ENCODE results near the gene HS3ST3A1.
"Not testable (repeated sequence)": the region's sequence is repeated elsewhere in the genome, so short reads cannot be mapped to it uniquely, and the experiment has no call there.

Gene HS3ST3A1

DNA sequence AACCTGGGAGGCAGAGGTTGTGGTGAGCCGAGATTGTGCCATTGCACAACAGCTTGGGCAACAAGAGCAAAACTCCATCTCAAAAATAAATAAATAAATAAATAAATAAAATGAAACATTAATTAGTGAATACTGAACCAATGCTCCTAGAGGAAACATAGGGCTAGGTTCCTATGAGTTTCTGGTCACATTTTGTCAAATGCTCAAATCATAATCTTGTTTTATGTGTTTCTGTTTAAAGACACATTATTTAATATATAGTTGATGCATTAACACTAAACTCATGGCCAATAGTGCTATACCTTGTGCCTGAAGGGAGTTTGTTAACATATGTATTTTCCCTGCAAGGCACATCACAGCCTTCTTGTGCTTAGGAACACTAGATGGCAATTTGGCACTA is 66.8 kb downstream of the HS3ST3A1 start:
- no peak for DNase-seq

DNA sequence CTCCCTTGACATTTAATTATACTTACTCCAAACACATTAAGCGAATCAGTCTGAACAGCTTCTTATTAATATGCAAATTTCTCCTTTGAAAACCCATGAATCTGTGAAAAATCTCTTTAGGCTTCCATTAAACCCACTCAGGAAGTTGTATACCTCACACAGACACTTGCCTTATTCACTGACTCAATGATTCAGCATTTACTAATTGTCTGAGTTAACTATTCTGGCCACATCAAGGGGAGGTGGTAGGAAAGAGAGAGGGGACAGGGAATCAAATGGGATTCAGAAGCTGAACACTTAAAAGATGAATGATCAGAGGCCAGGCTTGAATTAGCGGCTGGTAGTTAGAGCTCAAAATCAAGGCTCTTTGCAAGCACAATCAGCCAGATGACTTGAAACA is 70.0 kb downstream of the HS3ST3A1 start:
- DNase-seq = no peak

DNA sequence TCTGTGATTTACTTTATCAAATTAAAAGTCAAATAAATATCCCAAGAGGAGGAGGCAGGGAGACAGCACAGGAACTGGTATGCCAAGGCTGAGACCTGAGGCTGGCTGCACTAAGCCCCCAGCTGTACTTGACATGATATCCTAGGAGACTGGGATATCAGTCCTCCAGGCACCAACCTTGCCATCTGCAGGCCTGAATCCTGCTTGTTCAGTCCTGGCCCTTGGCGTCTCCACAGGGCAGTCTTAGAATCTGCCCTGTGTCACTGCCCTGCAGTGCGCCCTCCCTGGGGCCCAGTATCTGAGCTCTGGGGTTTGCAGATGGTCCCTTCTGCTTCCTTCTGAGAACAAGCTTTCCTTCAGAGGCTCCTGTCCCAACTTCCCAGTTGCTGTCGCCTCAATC is 75.9 kb downstream of the HS3ST3A1 start:
- no peak for DNase-seq

DNA sequence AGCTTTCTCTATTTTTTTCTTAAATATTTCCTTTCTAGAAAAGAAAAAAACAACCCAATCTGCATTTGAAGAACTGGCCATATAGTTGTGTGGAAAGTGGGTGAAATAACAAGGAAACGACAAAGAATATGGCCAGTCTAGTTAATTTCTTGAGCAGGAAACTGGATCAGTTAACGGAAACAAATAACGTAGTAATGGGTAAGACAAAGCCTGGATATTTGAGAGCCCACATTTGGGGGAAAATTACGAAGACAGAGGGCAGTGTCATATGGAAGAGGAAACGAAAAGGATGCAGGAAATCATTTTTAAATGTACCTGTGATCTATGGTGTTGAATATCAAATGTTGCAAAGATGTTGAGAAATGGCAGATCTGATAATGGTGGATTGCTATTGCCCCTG is 78.6 kb downstream of the HS3ST3A1 start:
- no peak for DNase-seq

DNA sequence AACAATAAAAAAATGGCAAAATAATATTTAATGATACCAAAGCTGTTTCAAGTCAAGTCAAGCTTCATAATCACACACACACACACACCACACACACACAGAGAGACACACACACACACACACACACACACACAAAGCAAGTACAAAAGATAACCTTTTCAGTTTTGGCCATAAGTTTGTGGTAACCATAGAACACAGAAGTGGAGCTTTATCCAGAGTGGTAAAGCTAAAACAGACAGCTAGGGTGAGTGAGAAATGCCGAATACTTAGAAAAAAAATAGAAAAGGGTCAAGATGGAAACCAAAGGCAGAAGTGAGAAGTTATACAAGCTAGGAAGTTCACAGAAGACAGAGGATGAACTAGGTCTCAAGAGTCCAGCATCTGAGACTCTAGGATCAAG is 79.0 kb downstream of the HS3ST3A1 start:
- DNase-seq = no peak

DNA sequence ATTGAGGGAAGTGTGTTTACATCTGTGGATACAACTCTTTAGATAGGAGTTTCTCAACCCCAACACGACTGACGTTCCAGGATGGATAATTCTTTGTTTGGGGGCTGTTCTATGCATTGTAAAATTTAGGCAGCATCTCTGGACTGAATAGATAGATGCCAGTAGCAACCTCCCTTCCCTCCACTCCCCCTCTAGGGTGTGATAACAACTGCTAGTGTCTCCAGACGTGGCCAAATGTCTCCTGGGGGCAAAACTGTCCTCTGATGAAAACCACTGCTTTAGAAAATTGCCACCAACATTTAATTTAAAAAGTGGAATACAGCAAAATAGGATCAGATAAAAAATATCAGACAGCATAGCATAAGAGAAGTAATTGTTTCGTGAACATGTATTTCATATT is 79.9 kb downstream of the HS3ST3A1 start:
- DNase-seq = no peak

DNA sequence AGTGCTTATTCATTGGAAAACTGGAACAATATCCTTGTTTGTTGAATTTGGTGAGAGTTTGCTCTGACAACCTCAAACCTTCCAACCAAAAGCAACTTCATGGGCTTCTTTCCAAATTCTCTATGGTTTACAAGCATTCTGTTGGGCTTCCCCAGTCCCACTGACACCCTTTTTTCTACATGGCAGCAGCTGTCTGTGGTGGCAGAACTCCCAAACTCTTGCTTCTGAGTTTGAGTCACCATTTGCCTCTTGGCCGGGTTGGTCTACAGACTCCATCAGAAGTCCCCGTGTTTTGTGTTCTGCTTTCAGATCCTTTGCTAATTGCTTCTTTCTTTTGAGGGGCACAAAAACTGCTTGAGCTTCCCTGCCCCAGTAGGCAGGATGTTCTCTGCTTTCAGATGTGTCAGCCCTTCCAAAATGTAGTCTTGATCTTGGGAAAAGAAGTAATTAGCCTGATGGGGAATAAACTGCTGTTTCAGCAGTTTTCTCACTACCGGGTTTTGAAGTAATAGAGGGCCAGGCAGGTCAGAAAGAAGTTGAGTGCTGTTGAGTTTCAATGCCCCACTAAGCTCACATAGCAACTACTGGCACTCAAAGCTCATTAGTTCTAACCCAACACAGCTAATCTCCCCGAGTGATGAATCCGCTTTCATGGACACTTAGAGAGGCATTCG is 80.7 kb downstream of the HS3ST3A1 start:
- DNase-seq = no peak

DNA sequence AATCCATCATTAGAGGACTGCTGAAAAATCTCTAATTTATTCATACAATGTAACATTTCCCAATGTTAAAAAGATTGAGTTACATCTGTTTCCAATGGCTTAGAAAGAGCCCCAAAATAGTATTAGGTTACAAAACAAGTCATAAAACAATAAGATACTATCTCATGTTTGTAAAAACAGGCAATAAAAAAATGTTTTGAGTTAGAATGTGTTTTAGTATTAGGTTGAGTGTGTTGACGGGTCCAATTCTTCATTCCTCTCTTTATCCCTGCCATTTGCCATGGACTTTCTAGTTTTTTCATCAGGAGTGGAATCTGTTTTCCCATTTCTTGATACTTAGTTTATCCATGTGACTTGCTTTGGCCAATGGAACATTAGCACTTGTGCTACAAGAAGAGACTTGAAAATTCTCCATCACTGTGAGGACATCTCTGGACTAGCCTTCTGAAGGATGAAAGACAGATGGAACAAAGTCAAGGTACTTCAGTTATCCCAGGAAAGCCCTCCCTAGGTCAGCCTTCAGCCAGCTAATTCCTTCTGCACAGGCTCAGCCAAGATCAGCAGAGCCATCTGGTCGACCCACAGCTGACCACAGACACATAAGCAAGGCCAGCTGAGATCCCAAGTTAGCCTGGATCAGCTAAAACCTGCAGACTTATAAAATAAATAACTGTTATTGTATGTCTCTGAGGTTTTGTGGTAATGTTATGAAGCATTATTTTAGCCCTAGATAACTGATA is 83.3 kb downstream of the HS3ST3A1 start:
- DNase-seq = no peak

DNA sequence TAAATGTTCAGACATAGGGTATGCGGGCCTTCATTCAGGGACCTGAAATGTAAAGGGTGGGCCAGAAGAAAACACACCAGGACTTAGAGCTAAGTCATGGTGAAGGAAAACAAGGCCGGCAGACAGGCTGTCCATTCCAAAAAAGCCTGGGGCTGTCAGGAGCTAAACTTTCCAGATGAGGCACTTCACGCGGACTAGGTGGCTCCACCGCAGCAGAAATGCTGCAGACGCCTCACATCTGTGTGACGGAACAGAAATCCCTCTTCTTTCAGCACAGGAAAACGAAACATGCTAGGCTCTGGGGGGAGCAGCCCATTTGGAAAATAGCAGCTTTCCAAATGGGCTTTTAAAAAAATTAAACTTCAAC is 88.7 kb downstream of the HS3ST3A1 start:
- no peak for DNase-seq

DNA sequence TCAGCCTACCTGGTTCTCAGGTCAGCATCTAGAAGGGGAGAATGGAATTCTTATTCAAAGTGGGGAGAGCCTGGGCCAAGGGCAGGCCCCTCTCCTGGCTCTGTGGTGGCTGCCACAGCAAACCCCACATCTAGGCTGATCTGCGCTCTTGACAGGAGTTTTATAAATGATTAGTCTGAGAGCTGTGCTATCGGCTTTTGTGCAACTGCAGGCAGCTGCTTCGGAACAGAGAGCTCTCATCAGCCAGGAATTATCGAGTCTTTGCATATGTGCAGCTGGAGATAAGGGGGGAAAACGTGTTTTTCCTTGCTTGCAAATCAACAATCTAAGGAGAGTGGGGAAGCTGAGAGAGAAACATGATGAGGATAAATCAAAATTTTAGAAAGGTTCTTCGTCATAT is 91.7 kb downstream of the HS3ST3A1 start:
- no peak for DNase-seq

DNA sequence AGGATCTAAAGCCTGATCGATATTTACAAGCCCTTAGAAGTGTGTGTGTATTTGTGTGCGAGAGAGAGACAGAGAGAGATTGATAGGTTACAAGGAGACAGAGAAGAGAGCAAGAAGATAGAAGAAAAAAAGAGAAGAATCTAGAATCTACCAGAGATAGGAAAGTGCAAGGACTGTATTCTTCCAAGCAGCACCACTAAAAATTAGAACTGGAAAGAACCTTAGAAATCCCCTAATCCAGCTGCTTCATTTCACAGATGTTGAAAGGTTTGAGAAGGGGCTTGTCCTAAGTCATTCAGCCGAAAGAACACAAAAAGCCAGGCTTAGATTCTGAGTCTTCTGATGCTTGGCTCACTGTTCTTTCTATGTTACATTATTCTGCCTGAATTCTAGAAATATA is 92.2 kb downstream of the HS3ST3A1 start:
- DNase-seq = no peak

DNA sequence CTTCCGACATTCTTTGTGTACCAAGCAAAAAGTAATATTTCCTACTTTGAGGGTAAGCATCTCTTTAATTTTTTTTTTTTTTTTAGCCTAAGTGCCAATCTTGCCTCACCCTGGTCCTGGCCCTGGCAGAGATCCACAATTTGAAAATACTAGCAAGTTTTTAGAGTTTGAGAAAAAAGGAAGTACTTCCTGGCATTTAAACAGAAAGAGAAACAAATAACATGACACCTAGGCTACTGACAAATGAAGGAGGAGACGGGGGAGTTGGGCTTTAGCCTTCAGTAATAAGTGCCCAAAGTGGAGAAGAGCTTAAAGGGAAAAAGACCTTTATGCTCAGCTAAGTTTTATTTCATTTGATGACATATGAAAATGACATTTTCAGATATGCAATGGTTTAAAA is 92.8 kb downstream of the HS3ST3A1 start:
- no peak for DNase-seq

DNA sequence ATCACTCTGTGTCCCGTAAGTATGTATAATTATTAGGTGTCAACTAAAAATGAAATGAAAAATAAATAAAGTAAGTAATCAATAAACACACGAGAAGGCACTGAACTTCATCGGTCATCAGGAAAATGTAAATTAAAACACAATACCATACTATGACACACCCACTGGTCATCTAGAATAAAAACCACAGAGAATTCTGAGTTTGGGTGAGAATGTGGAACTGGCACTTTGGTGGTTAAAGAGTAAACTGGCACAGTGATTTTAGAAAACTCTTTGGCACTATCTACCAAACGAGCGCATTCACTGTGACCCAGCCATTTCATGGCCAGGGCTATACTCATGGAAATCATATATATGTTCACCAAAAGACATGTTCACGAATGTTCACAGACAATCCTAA is 98.2 kb downstream of the HS3ST3A1 start:
- no peak for DNase-seq

DNA sequence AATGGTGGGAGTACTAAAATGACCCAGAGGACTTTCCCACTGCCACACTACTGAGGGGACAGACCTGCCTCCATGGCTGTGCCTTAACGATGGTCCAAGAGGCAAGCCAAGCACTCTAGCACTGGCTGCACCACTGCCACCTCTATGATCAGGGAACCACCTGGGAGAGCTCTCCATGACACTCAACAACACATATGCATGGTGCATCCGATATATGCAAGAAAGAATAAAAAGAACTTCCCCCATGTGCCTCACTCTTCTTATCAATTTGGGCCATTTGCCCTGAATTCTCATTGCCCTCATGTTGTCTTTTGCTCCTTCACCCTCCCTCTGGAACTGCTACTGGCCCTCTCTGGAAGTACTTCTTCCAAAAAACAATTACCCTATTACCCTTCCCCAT is 99.5 kb downstream of the HS3ST3A1 start:
- no peak for DNase-seq

DNA sequence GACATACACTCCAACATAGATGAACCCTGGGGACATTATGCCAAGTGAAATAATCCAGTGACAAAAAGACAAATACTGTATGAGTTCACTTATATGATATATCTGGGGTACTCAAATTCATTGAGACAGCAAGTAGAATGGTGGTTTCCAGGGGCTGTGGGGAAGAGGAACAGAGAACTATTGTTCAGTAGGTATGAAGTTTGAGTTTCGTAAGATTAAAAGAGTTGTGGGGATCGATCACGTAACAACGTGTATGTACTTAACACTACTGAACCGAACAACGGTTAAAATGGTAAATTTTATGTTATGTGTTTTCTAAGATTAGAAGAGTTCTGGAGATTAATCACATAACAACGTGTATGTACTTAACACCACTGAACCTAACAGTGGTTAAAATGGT is 100.8 kb downstream of the HS3ST3A1 start:
- DNase-seq = no peak

DNA sequence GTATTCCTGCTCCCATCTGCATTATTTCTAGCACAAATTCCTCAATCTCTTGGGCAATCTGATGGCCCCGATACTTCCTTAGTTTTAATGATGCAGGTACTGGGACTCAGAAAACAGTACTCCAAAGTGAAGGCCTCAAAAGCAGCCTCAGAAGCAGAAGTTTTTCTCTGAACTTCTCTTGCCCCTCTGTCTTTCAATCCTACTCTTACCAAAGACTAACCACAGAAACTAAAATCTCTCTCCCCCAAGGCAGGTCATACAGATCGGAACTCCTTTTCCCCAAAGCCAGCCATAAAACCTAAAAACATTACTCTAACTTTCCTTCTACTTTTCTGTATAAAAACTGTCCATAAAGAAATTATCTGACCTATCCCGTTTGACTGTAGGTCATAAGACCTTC is 103.5 kb downstream of the HS3ST3A1 start:
- DNase-seq = no peak

DNA sequence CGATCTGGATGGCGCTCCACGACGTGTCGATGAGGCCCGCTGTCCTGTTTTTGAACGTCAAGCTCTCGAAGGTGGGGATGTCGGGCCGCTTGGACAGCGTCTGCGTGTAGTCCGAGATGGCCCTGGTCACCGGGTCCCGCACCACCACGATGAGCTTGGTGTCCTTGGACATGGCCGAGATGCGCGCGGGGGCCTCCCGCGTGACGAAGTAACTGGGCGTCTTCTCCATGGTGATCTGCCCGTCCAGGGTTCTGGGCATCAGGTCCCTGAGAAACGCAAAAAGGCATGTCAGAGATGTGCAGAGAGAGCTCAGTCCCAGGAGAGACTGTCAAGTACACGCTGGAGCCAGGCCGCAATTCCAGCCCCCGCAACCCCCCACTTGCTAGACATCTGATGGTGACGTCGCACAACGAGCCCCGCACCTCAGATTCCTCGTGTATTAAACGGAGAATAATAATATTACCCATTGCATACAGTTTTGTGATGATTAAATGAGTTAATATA is 105.1 kb downstream of the HS3ST3A1 start:
- DNase-seq = not testable (repeated sequence)

DNA sequence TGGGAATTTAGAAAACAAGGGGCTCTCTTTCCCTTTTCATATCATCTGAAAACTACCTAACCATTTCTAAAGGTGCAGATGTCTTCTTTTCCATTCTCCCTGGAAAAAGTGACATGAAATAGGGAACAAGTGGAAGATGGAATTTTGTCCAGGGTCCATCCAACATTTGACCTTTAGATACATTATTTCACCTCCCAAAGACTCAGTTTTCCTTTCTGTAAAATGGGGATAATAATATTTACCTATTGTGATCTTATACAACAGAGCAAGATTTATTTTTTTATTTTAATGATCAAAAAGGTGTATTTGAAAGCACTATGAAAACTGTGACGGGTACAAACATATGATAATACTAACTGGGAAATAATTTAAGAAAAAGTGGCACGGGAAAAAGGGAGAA is 106.3 kb downstream of the HS3ST3A1 start:
- DNase-seq = no peak

DNA sequence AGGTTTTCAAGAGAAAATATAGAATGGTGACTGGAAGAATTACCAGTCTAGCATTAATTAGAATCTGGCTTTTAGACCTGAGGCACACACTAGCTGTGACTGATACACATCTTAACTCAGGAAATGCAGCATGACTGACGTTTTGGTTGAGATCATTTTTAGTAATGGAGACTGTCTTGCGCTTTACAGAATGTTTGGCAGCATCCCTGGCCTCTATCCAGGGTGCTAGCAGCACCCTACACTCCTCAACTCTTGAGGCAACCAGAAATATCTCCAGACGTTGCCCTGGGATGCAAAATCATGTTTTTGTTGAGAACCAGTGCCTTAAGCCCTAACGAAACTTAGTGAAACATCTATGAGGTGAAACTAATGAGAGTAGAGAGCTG is 109.0 kb downstream of the HS3ST3A1 start:
- no peak for DNase-seq

DNA sequence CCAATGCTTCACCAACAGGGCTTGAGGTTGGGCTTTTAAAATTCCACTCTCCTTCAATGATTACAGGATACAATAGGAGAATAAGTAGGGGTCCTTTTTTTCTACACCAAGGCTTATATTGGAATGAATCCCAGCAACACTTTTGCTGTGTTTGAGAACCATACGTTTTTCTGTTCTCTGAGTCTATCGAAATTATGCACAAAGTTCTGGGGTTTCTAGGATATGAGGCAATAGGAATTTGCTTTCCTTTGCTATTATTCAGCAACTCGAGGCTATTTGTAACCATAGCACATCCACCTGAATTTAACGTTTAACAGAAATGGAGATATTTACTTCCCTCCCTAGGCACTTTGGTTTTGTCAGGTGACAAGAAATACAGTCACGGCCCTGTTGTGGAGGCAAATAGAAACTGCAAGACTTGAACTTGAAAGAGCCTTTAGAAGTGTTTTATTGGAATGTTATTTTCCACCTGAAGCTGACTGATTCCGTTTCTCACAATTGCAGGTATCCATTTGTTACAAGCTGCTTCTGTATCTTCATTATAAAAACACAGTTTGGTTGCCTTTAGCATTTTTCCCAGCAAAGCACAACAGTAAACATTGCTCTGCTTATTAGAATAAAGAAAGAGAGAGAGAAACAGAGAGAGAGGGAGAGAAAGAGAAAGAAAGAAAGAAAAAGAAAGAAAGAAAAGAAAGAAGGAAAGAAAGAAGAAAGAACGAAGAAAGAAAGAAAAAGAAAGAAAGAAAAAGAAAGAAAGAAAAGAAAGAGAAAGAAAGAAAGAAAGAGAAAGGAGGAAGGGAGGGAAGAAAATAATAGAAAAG is 109.6 kb downstream of the HS3ST3A1 start:
- no peak for DNase-seq

DNA sequence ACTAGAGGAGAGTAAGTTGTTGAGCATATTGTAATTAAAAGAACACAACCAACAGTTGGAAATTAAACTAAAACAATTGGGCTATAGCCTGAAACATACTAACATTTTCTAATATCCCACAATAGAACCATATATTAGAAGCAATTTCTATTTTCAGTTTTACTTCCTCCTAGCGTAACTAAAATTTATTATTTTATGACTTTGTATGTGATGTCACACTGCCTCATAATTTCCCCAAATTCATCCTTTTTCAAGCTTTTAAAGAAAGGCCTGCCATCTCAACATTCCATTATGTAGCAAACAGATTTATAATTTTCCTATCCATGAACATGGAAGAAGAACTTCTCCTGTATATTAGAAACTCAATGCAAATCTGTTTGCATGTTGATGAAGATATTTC is 110.2 kb downstream of the HS3ST3A1 start:
- no peak for DNase-seq

DNA sequence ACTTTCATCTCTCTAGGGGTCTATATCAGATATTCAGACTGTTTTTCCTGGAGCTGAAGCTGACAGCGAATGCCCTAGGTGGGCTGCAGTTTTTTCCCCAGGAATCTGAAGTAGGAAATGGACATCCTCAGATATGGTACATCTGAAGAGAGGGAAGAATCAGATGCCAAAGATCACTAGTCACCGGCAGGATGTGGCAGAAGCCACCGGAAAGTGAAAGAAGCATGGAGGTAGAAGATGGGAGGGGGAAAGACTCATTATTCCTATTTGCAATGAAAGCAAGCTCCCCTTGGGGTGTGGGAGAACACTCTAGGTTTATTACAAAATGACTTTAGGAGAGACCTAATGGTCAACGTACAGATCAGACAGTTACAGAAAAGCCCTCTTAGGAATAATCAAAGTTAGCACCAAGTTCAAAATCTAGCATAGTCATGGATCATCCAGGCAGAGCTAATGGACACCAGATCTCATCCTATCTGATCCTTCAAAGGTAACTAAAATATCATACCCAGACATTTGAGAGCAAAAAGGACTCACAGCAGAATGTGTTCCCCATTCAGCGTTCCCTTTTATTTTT is 110.7 kb downstream of the HS3ST3A1 start:
- DNase-seq = no peak

DNA sequence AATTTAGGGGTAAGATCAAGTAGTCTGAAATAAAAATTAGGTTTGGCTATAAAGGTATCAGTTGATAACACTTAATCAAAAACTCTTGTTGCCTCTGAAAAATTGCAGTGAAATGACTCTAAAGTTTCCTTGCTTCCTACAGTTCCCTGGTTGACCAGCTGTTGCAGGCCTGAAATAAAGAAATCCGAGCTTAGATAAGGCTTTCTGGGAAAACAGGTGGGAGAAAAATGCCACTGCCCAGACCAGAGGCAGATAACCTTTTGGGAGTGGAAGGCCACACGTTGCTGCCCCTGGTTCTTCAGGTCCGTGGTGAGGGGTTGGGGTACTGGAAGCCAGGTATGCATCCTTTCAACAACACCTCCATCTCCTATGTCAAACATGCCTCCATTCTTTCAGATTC is 111.3 kb downstream of the HS3ST3A1 start:
- DNase-seq = no peak

DNA sequence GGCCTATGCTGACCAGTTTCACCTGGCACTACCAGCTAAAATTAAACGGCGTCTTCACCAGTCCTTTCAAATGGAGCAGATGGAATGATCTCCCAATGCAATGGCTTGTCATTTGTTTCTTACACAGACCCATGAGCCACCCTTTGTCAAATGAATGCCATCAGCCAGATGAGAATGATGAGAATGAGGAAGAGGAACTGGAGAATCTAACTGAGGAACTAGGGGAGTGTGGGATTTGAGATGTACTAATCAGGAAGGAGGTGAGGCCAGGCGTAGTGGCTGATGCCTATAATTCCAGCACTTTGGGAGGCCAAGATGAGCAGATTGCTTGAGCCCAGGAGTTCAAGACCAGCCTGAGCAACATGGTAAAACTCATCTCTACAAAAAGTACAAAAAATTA is 116.4 kb downstream of the HS3ST3A1 start:
- no peak for DNase-seq
